Smooth muscle cell of the brain vasculature (primary cell): ENCODE data around the gene ZBTB42.

Experiments used
- DNase-seq: peaks from one replicate; pipeline ENCODE4 v3.0.0-alpha.2; 2012; ENCODE audit warnings: low read depth, low spot score

ZBTB42 gene

GRCh38 chr14:104782086-104782807 lies 18.7 kb upstream of the ZBTB42 start:
- DNase-seq = no peak

DNA sequence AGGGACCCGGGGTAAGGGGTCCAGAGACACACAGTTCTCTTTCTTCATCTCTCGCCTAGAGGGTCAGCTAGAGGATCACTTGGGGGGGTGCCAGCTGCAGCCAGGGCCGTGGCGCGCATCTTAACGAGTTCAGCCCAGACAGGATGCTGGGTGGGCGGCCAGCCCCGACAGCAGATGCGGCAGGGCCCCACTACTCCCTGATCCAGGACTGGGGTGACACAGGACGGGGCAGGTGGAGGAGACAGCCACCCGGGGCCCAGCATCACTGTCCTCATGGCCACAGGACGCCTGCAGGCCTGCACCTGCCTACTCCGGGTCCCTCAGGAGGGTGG lies 18.1 kb upstream of the ZBTB42 start:
- DNase-seq = no peak

GRCh38 chr14:104783484-104784217 lies 17.2 kb upstream of the ZBTB42 start:
- no peak for DNase-seq

- DNase-seq = no peak
Measured at GRCh38 chr14:104784218-104784568, 16.7 kb upstream of the ZBTB42 start.

- no peak for DNase-seq
Measured at GRCh38 chr14:104784846-104785707, 15.8 kb upstream of the ZBTB42 start.

- no peak for DNase-seq
Measured at GRCh38 chr14:104785708-104786080, 15.2 kb upstream of the ZBTB42 start.

DNA sequence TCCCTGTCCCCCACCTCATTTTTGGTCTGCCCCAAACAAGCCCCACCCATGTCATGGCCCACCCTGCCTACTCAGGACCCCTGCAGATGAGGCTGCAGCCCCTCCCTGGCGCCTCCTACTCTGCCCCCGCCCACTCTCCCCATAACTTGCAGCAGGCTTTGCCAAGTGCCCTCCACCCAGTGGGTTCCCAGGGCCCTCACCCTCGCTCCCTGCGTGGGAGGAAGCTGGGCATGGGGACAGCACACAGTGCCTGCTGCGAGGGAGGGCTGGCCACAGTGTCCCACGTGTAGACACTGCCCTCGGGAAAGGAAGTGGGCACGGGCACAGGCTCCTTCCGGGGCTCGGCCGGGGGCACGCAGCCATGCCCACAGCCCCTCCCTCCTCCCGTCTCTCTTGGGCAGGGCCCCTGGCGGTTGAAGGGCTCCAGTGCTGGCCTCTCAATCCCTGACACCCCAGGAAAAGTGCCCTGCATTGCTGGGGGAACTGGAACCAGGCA lies 14.8 kb upstream of the ZBTB42 start:
- DNase-seq = no peak

DNA sequence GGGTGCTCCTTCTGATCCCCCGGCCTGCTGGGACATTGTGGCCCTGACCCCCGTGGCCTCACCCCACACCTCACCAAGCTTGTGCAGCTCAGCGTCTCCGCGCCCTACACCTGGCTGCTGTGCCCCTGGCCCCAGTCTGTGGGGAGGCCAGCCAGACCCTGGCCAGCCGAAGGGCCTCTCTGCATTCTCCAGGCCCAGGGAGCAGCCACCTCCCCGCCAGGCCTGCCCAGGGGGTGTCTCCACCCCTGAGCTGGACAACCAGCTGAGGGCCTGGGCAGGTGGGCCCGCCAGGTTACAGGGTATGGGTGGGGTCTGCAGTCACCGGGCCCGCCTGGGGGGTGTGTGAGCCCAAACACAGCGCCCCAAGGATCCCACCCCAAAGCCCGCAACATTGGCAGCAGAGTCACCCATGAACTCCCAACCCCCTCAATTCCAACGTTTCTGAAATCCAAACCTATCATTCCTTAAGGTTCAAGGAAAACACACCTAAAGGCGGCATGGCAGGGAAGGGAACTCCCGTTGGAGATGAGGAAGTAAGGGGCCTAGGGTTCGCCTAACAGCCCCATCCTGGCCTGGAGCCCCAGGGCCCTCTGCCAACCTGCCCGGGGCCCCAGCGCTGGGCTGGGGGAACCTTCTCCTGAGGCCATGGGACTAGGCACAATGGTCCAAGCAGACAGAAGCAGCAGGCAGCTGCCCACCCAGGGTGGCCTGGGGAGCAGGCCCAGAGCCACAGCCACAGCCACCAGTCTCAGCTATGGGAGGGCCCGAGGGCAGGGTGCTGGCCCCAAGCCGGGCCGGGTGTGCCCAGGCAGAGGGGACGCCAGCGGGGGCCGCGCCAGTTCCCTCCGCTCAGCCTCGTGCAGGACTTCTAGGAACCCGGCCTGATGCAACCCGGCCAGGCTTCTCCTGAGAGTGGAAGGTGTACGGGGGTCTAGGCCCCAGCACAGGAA lies 13.9 kb upstream of the ZBTB42 start:
- no peak for DNase-seq

- DNase-seq = no peak
Measured at GRCh38 chr14:104787736-104788135, 13.2 kb upstream of the ZBTB42 start.

GRCh38 chr14:104788161-104788818 lies 12.6 kb upstream of the ZBTB42 start:
- no peak for DNase-seq

GRCh38 chr14:104788873-104789663 lies 11.8 kb upstream of the ZBTB42 start:
- DNase-seq = no peak

- DNase-seq = no peak
Measured at GRCh38 chr14:104789752-104790743, 10.9 kb upstream of the ZBTB42 start.

GRCh38 chr14:104791425-104791824 lies 9.5 kb upstream of the ZBTB42 start:
- no peak for DNase-seq

DNA sequence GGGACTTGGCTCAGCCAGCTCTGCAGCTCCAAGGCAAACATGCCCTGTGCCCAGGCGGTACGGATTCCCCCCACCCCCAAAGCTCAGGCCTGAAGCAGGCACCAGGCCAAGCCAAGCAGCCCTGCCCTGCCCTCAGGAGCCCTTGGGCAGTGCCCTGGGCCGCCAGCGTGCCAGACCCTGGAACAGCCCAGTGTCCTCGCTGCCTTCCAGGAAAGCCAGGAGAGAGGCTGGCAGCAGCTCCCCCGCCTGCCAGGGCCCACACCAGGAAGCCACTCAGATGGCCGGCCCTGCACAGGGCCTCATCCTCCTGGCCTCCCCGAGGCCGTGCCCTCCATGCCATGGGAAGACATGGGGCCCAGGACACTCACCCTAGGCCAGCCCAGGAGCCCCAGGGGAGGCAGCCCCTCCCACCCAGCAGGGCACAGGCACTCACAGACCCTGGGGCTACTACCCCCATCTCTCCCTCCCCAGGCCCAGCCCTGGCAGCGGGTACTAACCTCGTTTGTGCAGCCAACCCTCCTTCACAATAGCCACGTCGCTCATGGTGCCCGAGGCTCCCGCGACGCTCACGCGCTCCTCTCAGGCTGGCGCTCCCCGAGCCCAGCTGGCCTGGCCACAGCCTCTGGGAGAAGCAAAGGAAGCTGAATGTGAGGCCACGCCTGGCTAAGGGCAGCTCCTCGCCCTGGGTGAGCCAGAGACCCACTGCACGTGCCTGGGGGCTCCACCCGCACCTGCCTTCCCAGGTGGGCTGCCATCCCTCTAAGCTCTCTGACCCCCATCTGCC lies 8.6 kb upstream of the ZBTB42 start:
- DNase-seq = no peak

DNA sequence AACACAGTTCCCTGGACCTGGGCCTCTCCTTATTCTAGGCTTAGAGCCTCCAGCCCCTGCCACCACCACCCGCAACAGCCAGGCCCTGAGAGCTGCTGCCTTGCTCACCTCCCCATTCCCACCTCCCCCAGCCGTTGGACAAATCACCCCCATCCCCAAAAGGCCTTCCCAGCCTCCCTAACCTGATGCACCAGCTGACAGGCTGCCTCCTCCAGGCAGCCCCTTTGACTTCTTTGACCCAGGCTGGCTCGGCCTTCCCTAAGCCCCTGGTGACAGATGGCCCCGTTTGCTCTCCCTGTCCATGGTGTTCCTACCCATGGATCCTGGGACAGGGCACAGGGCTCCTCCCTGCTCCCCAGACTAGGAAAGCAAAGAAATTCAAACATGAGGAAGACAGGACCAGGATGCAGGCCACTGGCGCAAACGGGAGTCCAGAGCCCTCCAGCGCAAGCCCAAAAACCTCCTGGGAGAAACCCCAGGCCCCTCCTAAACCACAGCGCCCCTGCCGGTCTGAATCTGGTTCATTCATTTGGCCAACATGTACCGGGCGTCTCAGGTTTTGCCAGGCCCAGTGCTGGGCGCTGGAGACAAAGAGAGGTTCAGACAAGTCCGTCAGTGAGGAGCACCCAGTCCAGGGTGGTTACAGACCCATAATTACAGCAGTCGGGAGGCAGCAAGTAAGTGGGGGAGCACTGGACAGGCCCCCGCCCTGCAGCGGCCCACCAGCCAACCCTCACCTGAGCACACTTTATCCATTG lies 7.8 kb upstream of the ZBTB42 start:
- no peak for DNase-seq

- DNase-seq = no peak
Measured at GRCh38 chr14:104793703-104793959, 7.3 kb upstream of the ZBTB42 start.

- no peak for DNase-seq
Measured at GRCh38 chr14:104794099-104794498, 6.8 kb upstream of the ZBTB42 start.

DNA sequence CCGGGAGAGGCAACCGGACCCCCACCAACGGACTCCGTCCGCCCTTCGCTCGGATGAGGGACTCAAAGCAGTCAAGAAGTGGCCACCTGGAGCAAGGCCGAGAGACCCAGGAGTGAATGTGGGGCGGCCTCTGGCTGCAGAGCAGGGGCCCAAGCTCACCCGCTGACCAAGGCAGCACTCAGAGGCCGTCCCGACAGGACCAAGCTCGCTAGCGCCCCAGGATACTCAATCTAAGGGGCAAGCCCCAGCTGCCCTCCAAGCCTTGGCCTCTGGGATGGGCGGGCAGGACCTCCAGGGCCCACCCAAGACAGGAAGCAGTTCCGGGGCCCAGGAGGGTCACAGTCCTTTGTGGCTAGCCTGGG lies 6.3 kb upstream of the ZBTB42 start:
- DNase-seq = no peak
